GM12878 (cell line): ENCODE measurements around the gene DGKI. TPM values are rescaled to one million over a fixed set of nuclear protein-coding genes. Genes with fewer than 3 reads are reported as not detected.

Experiments used
- ATAC-seq: fragments of 200-7000 bp; cut with Tn5 transposase; 3 replicates; pipeline ENCODE4 v1.9.1; 2020; ENCODE audit warnings: mild to moderate bottlenecking, moderate library complexity
- BruUV-seq: library from RNA; stranded (reverse); fragments of 400-500 nt; replicated peaks from 2 replicates; lab custom pipeline; 2021; lab: Mats Ljungman, UMichigan
- CTCF ChIA-PET: fragments of 300-600 bp; sonication (Branson Sonifier 250); formaldehyde crosslinking; extraction: SDS; loops from one replicate; lab custom pipeline; 2021; ENCODE audit warnings: inconsistent platforms; lab: Yijun Ruan, JAX
- POLR2A ChIA-PET: fragments of 350-600 bp; formaldehyde crosslinking; extraction: SDS; loops from one replicate; lab custom pipeline; 2021; ENCODE audit warnings: inconsistent platforms; lab: Charles Lee
- RAD21 ChIA-PET: fragments of 300-600 bp; sonication (Branson Sonifier 250); formaldehyde crosslinking; loops from one replicate; lab custom pipeline; 2023; ENCODE audit warnings: antibody characterized with exemption; ENCODE audit not compliant: unreplicated experiment; lab: Charles Lee
- SMC1A ChIA-PET: fragments of 300-600 bp; sonication (Branson Sonifier 250); formaldehyde crosslinking; loops from one replicate; lab custom pipeline; 2023; ENCODE audit not compliant: unreplicated experiment, uncharacterized antibody; lab: Charles Lee
- DNase-seq: peaks from one replicate; pipeline ENCODE4 v3.0.0-alpha.2; 2011; ENCODE audit warnings: low read depth, low spot score
- FAIRE-seq: peaks from 3 replicates; lab custom pipeline; 2011; peaks lifted over from hg19 to GRCh38; lab: Jason Lieb, UNC
- H2AFZ ChIP-seq: 2 replicates; pipeline ENCODE4 v1.6.0; 2011; ENCODE audit warnings: low read depth, low read length, control low read depth; ENCODE audit not compliant: control insufficient read depth
- H3K27ac ChIP-seq: 2 replicates; pipeline ENCODE4 v1.5.1; 2011; ENCODE audit warnings: control low read depth; ENCODE audit not compliant: control insufficient read depth, insufficient read depth
- H3K27me3 ChIP-seq, 2 experiments: replicated peaks in 1 of 2; 2 replicates each; pipeline versions ENCODE4 v1.6.0 to v1.6.1; 2011; ENCODE audit warnings: low read length in 1 of 2; ENCODE audit not compliant: control insufficient read depth in 2 of 2, insufficient read depth in 2 of 2
- H3K36me3 ChIP-seq, 2 experiments: 2 replicates each; pipeline ENCODE4 v1.5.1; 2011; ENCODE audit warnings: low read length in 1 of 2; ENCODE audit not compliant: control insufficient read depth in 2 of 2, insufficient read depth in 2 of 2
- H3K4me1 ChIP-seq: 2 replicates; pipeline ENCODE4 v1.6.1; 2011; ENCODE audit warnings: mild to moderate bottlenecking, low read length, moderate library complexity, mixed read lengths; ENCODE audit not compliant: control insufficient read depth, insufficient read depth
- H3K4me2 ChIP-seq: 2 replicates; pipeline ENCODE4 v1.6.0; 2011; ENCODE audit warnings: control low read depth; ENCODE audit not compliant: control insufficient read depth, insufficient read depth
- H3K4me3 ChIP-seq: fragments of 200-600 bp; sonication (generic); 2 replicates; pipeline ENCODE4 v1.5.1; 2016
- H3K79me2 ChIP-seq: 2 replicates; pipeline ENCODE4 v1.6.0; 2011; ENCODE audit warnings: low read length; ENCODE audit not compliant: control insufficient read depth, insufficient read depth
- H3K9ac ChIP-seq: 2 replicates; pipeline ENCODE4 v1.8.0; 2011; ENCODE audit warnings: low read length, control low read depth, mixed read lengths; ENCODE audit not compliant: control insufficient read depth, insufficient read depth
- H3K9me3 ChIP-seq: replicated peaks from 3 replicates; pipeline ENCODE4 v1.5.1; 2011; ENCODE audit warnings: mild to moderate bottlenecking, low read length; ENCODE audit not compliant: control insufficient read depth, insufficient read depth
- H4K20me1 ChIP-seq: 2 replicates; pipeline ENCODE4 v1.6.0; 2011; ENCODE audit not compliant: control insufficient read depth, insufficient read depth
- BCL11A ChIP-seq: IDR thresholded peaks from 2 replicates; pipeline ENCODE4 v1.6.1; 2011; ENCODE audit warnings: low read depth, low read length
- MEF2A ChIP-seq: IDR thresholded peaks from 2 replicates; pipeline ENCODE4 v1.6.1; 2011; ENCODE audit warnings: low read depth, mild to moderate bottlenecking, low read length, moderate library complexity; ENCODE audit not compliant: insufficient read depth
- MTA2 ChIP-seq: fragments of 450-650 bp; IDR thresholded peaks from 2 replicates; pipeline ENCODE4 v1.6.1; 2016; ENCODE audit warnings: low read depth, mild to moderate bottlenecking, moderate library complexity
- NR2C1 ChIP-seq: fragments of 450-650 bp; IDR thresholded peaks from 2 replicates; pipeline ENCODE4 v1.6.1; 2017; ENCODE audit warnings: antibody characterized with exemption, mild to moderate bottlenecking, moderate library complexity
- NR2C2 ChIP-seq: IDR thresholded peaks from 2 replicates; pipeline ENCODE4 v1.6.1; 2011; ENCODE audit warnings: borderline replicate concordance, low read depth; ENCODE audit not compliant: control insufficient read depth, insufficient read length
- POU2F2 ChIP-seq: IDR thresholded peaks from 3 replicates; pipeline ENCODE4 v1.6.1; 2011; ENCODE audit warnings: low read depth, mild to moderate bottlenecking, low read length, borderline replicate concordance
- RFX5 ChIP-seq: IDR thresholded peaks from 2 replicates; pipeline ENCODE4 v1.6.1; 2011; ENCODE audit warnings: low read depth, low read length, improper control_type of control experiment
- WGBS: methylation state at CpG from one replicate; pipeline ENCODE4 v1.1.6; 2016; ENCODE audit warnings: low lambda C conversion rate; ENCODE audit not compliant: insufficient replicate concordance, insufficient coverage; ENCODE audit errors: missing lambda C conversion rate; 5-methylcytosine and 5-hydroxymethylcytosine counted together
- in situ Hi-C: fragments of 300-500 bp; cut with MboI; formaldehyde crosslinking; loops from 9 replicates; pipeline ENCODE4 v1.14.3; 2018; ENCODE audit warnings: mixed read lengths
- intact Hi-C: fragments of 100-400 bp; cut with micrococcal nuclease; formaldehyde crosslinking; loops from one replicate; pipeline ENCODE4 v1.14.2; 2022; ENCODE audit not compliant: unreplicated experiment
- polyA plus RNA-seq, 11 experiments: library from polyadenylated mRNA; depleted of rRNA in 4 of 11; unstranded in 6 of 11; stranded (reverse) in 5 of 11; fragments of >200 nt; fragmentation: Nextera tagmentation in 4 of 11; fragmentation: Illumina TruSeq in 1 of 11; extraction: Ambion mirVana in 4 of 11; extraction: Trizol in 1 of 11; gene quantifications; 1 replicate in 1 of 11; 2 replicates in 10 of 11; pipeline versions ENCODE4 v1.2.1 to v1.2.3, GENCODE V29; 2011 to 2016; ENCODE audit warnings: inconsistent platforms in 2 of 11, missing spikeins in 2 of 11, low read depth in 1 of 11
- total RNA-seq, 4 experiments: library from RNA; depleted of rRNA in 3 of 4; stranded (reverse); fragments of >200 nt in 3 of 4; fragmentation: Illumina TruSeq in 1 of 4; extraction: Trizol in 1 of 4; gene quantifications; 2 replicates each; pipeline versions ENCODE4 v1.2.1 to v1.2.3, GENCODE V29; 2013 to 2021
- TF ChIP-seq, protein P1 (sequence below): IDR thresholded peaks from 2 replicates; pipeline ENCODE4 v1.6.1; 2011; ENCODE audit warnings: borderline replicate concordance, low read depth, mild to moderate bottlenecking, moderate library complexity, mixed read lengths, low read length; ENCODE audit not compliant: insufficient read depth; ENCODE audit errors: extremely low read length
- TF ChIP-seq, protein P2 (sequence below): fragments of 450-650 bp; formaldehyde crosslinking; IDR thresholded peaks from 2 replicates; pipeline ENCODE4 v1.4.0; 2022; ENCODE audit warnings: mild to moderate bottlenecking, moderate library complexity

Gene DGKI
- total and polyA plus RNA-seq, 10 of the 15 experiments (the other 5 are each of a cell fraction or from before 2014, with no cell fraction given): 10.4 to 37.1 (median 22.1) TPM

DNA sequence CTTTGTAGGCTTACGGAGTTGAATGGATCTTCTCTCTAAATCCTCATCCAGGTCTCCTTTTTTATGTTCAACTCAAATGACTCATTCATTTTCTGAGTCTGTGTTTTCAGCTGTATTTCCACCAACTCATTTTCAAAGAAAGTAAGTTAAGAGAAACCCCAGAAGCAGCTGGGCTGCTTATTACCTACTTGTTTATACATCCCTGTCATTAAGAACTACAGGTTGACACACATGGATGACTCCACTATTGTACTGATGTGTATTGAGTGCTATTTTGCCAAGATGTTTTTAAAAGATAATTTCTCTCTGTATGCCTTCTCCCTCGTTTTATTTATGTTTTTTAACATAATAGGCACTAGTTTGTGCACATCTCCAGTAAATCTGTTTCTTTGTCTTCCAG is 41.9 kb downstream of the DGKI start:
- H4K20me1 ChIP-seq: no peaks in the 10 kb centered on the region
- WGBS: 20% methylated on average over 2 of the region's 2 CpGs
- RAD21 ChIA-PET: interaction anchor here (1.1 to 3.5 kb wide), 9 partner anchors 10 to 148 kb away, joined by 3 to 11 read pairs (median 6); no protein-coding TSS in a partner anchor
- ATAC-seq (peak; percentile 67), FAIRE-seq (no peak), DNase-seq (no peak)
- SMC1A ChIA-PET: interaction anchor here (0.5 to 6.6 kb wide), 16 partner anchors 9 to 662 kb away, joined by 3 to 103 read pairs (median 4); no protein-coding TSS in a partner anchor
- H3K9ac ChIP-seq: no peak overlapping the region
- no peak overlapping the region for H2AFZ ChIP-seq
- in situ Hi-C loops (no loop called here), intact Hi-C loops (no loop called here)
- no peak for TF ChIP-seq POU2F2
- no peak for TF ChIP-seq MEF2A
- TF ChIP-seq NR2C1: no peak
- no peak for TF ChIP-seq NR2C2
- peak; percentile 32; the same call in 1 of the 2 replicates for TF ChIP-seq MTA2
- no peak for TF ChIP-seq BCL11A
- TF ChIP-seq, protein P1, sequence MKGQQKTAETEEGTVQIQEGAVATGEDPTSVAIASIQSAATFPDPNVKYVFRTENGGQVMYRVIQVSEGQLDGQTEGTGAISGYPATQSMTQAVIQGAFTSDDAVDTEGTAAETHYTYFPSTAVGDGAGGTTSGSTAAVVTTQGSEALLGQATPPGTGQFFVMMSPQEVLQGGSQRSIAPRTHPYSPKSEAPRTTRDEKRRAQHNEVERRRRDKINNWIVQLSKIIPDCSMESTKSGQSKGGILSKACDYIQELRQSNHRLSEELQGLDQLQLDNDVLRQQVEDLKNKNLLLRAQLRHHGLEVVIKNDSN: no peak
- TF ChIP-seq, protein P2, sequence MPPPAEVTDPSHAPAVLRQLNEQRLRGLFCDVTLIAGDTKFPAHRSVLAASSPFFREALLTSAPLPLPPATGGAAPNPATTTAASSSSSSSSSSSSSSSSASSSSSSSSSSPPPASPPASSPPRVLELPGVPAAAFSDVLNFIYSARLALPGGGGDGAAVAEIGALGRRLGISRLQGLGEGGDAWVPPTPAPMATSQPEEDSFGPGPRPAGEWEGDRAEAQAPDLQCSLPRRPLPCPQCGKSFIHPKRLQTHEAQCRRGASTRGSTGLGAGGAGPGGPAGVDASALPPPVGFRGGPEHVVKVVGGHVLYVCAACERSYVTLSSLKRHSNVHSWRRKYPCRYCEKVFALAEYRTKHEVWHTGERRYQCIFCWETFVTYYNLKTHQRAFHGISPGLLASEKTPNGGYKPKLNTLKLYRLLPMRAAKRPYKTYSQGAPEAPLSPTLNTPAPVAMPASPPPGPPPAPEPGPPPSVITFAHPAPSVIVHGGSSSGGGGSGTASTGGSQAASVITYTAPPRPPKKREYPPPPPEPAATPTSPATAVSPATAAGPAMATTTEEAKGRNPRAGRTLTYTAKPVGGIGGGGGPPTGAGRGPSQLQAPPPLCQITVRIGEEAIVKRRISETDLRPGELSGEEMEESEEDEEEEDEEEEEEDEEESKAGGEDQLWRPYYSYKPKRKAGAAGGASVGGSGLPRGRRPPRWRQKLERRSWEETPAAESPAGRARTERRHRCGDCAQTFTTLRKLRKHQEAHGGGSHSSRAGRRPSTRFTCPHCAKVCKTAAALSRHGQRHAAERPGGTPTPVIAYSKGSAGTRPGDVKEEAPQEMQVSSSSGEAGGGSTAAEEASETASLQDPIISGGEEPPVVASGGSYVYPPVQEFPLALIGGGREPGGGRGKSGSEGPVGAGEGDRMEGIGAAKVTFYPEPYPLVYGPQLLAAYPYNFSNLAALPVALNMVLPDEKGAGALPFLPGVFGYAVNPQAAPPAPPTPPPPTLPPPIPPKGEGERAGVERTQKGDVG (CRISPR knock-in tag): no peak
- TF ChIP-seq RFX5: no peak
- no peaks in the 10 kb centered on the region for H3K79me2 ChIP-seq
- no peaks in the 10 kb centered on the region for H3K4me1 ChIP-seq
- H3K9me3 ChIP-seq: no peaks in the 10 kb centered on the region; the same call in 1 of the 3 replicates
- CTCF ChIA-PET: interaction anchor here (0.7 to 3.8 kb wide), 6 partner anchors 9 to 148 kb away, joined by 3 to 21 read pairs (median 5); no protein-coding TSS in a partner anchor
- no TSS peak for BruUV-seq
- H3K4me2 ChIP-seq: no peak overlapping the region
- H3K4me3 ChIP-seq: no peak overlapping the region
- H3K27ac ChIP-seq: no peak overlapping the region
- H3K36me3 ChIP-seq: no peaks in the 10 kb centered on the region
- no peaks in the 10 kb centered on the region for H3K27me3 ChIP-seq
- POLR2A ChIA-PET: interaction anchor here (0.8 to 1.1 kb wide), 7 partner anchors 14 to 141 kb away, joined by 3 to 5 read pairs (median 4); no protein-coding TSS in a partner anchor
